HFF-Myc (cell line): ENCODE measurements around the gene RPS6KA2.

ENCODE experiments used
- DNase-seq: peaks from one replicate; pipeline ENCODE4 v3.0.0-alpha.2; 2011; ENCODE audit warnings: low read depth; ENCODE audit errors: extremely low read depth
- H3K4me3 ChIP-seq: replicated peaks from 2 replicates; pipeline ENCODE4 v1.5.1; 2011; ENCODE audit warnings: low read depth, mild to moderate bottlenecking, control low read depth, low read length
- CTCF ChIP-seq: IDR thresholded peaks from 2 replicates; pipeline ENCODE4 v1.5.1; 2012; ENCODE audit warnings: mild to moderate bottlenecking, low read depth, low read length, control low read depth; ENCODE audit errors: missing control alignments

RPS6KA2 gene

GRCh38 chr6:166612471-166612881, 14.6 kb downstream of the RPS6KA2 start:
- H3K4me3 ChIP-seq = no peak overlapping the region
- TF ChIP-seq CTCF = no peak
- DNase-seq = no peak

- no peak overlapping the region for H3K4me3 ChIP-seq
- no peak for DNase-seq
- TF ChIP-seq CTCF = no peak
These were observed 15.4 kb downstream of the RPS6KA2 start for GRCh38 chr6:166611631-166612030.

GRCh38 chr6:166610069-166610468, 17.0 kb downstream of the RPS6KA2 start:
- H3K4me3 ChIP-seq = no peak overlapping the region
- no peak for DNase-seq
- TF ChIP-seq CTCF = no peak

- no peak for TF ChIP-seq CTCF
- DNase-seq = no peak
- no peak overlapping the region for H3K4me3 ChIP-seq
These were observed 18.3 kb downstream of the RPS6KA2 start for GRCh38 chr6:166608774-166609173.

- H3K4me3 ChIP-seq = no peak overlapping the region
- no peak for DNase-seq
- no peak for TF ChIP-seq CTCF
These were observed 21.3 kb downstream of the RPS6KA2 start for GRCh38 chr6:166605752-166606151.

GRCh38 chr6:166604911-166605310, 22.1 kb downstream of the RPS6KA2 start:
- no peak for TF ChIP-seq CTCF
- H3K4me3 ChIP-seq = no peak overlapping the region
- no peak for DNase-seq

GRCh38 chr6:166604328-166604727, 22.7 kb downstream of the RPS6KA2 start:
- TF ChIP-seq CTCF = no peak
- no peak for DNase-seq
- no peak overlapping the region for H3K4me3 ChIP-seq
